GM21619 (cell line): ENCODE data around the gene ING4.
"Not testable (repeated sequence)": the region's sequence is repeated elsewhere in the genome, so short reads cannot be mapped to it uniquely, and the experiment has no call there.

ENCODE experiments used
- ATAC-seq: cut with Tn5 transposase; IDR thresholded peaks from one replicate; pipeline ENCODE4 v1.9.1; 2021; ENCODE audit not compliant: unreplicated experiment

Gene ING4

DNA sequence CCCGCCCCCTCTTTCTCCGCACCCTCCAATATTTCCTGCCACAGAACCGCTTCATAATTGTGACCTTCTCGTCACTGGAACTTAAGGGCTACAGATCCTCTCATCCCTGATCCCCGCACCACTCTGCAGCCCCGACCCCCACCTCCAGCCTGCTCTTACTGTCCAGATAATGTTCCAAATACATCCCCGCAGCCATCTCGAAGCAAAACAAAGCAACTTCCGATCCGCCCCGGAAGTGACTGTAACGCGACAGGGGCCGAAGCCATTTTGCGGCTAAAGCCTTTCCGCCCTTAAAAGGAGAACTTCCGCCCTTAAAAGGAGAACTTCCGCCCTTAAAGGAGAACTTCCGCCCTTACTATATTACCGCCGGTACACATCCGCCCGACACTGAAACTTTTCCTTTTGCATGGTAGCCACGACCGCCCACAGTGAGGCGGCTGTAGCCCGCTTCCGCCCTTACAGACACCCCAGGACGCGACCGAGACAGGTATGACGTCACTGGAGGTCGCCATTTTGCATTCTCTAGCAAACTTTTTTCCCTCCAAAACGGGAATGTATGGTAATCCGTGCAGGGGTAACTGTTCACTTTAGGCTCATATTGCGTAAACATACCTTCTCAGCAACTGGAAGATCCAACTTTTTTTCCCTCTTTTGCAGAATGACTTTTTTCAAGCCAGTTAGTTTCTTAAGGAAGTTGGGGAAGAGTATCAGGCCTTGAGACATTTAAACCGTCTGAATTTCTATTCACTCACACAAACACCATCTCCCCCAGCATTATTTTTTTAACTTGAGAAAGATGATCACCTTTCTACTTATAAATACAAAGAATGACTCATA lies at the start of gene ING4:
ING4 (minus strand) TSS at position 214 of the 837 bp plus-strand sequence; CDS start at position 196, 18 bp downstream.
- ATAC-seq: peak; percentile 99

DNA sequence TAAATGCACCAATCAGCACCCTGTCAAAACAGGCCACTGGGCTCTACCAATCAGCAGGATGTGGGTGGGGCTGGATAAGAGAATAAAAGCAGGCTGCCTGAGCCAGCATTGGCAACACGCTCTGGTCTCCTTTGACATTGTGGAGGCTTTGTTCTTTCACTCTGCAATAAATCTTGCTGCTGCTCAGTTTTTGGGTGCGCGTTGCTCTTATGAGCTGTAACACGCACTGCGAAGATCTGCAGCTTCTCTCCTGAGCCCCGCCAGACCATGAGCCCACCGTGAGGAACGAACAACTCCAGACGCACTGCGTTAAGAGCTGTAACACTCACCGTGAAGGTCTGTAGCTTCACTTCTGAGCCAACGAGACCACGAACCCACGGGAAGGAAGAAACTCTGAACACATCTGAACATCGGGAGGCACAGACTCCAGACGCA lies 46.1 kb upstream of the ING4 start:
- ATAC-seq: no peak

DNA sequence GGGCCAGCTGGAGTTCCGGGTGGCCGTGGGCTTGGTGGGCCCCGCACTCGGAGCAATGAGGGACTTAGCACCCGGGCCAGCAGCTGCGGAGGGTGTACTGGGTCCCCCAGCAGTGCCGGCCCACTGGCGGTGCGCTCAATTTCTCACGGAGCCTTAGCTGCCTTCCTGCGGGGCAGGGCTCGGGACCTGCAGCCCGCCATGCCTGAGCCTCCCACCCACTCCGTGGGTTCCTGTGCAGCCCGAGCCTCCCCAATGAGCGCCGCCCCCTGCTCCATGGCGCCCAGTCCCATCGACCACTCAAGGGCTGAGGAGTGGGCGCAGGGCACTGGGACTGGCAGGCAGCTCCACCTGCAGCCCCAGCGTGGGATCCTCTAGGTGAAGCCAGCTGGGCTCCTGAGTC lies 45.4 kb upstream of the ING4 start:
- not testable (repeated sequence) for ATAC-seq

- ATAC-seq: no peak
Measured at GRCh38 chr12:6703631-6704030, 40.7 kb upstream of the ING4 start.

DNA sequence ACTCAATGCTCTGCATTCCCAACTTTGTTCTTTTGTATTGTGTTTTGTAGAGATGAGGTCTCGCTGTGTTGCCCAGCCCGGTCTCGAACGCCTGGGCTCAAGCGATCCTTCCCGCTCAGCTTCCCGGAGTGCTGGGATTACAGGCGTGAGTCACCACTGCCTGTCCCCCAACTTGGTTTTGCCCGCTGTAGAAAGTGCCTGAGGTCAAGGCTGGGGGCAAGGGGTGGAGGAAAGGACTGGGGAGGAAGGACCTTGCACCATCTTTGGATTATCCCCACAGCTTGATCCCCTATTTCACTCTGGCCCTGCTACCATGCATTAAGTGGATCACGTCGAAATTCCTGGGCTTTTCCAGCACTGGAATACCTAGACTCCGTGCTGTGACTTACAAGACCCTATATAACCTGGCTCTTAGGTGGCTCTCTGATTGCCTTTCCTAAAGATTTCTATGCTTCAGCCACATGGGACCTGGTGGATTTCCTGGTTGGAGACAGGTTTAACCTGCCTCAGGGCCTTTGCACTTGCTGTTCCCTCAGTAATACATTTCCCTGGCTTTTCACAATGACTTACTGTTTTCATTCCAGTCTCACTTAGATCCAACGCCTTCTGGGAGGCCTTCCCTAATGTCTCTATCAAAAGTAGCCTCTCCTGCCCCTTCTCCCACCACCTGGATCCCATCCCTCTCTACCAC lies 38.3 kb upstream of the ING4 start:
- ATAC-seq: no peak

DNA sequence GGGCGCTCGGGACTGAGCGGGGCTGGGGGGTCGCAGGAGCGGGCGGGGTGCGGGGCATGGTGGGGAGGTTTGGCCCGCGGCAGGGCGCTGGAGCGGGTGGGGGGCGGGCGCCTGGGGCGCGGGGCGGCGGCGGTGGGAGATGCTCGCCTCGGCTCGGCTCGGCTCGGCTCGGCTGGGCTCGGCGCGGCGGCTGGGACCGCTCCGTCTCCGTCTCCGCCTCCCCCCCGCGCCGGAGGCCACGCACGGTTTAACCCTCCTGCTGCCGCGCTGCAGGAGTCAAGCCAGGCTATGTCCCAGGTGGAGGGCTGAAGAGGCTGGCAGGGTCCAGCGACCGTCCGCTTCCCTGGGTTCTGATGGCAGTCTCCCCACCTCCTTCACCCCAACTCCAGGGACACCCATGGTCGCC lies 37.7 kb upstream of the ING4 start, which contains the start of gene PIANP:
PIANP (minus strand) TSS at position 170 of the 406 bp plus-strand sequence. CDS start 2,754 bp downstream, outside the sequence.
- no peak for ATAC-seq

GRCh38 chr12:6699989-6700645 lies 37.2 kb upstream of the ING4 start:
- ATAC-seq: no peak

DNA sequence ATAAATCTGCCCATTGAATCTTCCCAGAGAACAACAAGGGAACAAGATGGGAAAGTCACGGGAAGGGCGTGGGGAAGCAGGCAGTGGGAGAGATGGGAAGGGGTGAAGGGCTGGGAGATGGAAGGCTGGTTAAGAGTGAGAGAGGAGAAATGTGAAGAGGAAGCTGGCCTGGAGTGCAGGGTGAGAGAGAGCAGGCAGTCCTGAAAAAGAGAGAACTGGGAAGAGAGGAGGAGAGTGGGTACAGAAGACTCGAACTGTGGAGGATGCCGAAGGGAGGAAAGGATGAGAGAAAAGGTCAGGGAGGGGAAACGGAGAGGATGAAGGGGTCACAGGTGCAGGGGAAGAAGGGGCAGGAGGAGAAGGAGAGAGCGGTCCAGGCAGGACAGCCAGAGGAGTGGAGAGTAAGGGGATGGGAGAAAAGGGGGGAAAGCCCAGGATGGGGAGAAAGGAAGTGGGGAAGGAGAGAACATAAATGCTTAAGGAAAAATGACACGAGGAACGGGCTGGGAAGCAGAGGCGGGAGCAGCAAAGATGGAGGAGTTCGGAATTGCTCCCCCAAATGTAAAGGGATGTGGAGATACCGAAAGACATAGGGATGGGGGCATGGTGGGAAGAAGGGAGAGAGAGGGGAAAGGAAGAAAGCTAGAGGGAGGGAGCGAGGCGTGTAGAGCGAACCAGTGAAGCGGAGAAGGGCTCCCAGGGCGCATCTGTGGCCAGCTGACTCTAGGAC lies 36.5 kb upstream of the ING4 start:
- no peak for ATAC-seq

GRCh38 chr12:6698352-6699046 lies 35.6 kb upstream of the ING4 start:
- no peak for ATAC-seq

GRCh38 chr12:6697584-6698351 lies 34.8 kb upstream of the ING4 start:
- ATAC-seq: no peak

- ATAC-seq: no peak
Measured at GRCh38 chr12:6696690-6697583, 34.0 kb upstream of the ING4 start.

GRCh38 chr12:6695313-6696045 lies 32.6 kb upstream of the ING4 start:
- no peak for ATAC-seq

DNA sequence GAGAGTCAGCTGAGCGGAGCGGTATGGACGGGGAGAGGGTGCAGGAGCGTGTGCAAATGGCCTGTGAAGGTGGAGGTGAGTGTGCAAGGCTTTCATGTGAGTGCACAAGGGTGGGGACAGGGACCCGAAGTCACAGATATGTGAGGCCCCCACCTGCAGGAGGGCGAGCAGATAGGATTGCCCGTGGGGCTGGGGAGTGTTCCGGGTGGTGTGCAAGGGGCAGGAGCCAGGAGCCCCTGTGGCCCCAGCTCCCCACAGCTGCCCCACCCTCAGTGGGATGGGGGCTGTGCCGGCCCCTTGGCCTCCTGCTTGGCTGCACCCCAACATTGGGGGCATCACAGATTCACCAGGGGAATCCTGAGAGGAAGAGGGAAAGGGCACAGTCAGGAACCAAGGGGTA lies 31.8 kb upstream of the ING4 start:
- ATAC-seq: no peak

DNA sequence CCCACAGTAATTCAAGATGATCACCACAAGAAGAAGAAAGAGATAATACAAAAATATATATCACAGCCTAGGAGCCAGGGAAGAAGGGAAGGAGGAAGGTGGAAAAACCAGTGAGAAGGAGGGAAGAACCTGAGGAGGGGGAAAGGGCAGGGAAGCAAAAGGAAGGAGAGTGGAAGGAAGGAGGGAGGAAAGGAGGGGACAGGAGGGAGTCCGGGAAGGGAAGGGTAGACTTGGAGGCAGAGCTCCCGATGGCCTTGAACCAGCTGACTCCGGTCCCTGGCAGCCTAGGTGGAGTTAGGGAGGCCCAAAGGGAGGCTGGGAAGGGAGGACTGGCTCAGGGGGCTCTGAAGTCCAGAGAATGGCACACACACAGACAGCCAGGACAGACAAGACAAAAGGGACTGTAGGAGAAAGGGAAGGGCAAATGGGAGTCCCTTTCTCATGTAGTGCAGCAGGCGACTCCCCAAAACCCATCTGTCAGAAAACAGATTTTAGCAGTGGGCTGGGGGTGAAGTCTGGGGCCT lies 31.0 kb upstream of the ING4 start:
- ATAC-seq: no peak

DNA sequence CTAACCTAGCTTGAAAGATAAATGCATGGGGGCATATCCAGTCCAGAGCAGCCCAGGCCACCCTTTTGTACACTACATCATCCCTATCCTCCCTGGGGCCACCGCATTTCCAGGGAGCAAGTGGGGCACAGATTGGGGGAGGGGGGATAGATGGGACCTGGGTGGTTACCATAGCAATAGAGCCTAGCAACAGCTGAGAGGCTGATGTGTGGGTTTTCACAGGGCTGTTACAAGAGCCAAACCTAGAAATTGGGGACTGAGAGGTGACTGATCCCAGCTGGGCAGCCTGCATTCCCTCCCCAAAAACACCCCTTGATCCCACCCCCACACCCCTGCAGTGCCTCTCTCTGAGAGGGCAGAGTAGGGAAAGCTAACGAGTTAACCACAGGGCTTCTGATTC lies 30.0 kb upstream of the ING4 start:
- no peak for ATAC-seq

DNA sequence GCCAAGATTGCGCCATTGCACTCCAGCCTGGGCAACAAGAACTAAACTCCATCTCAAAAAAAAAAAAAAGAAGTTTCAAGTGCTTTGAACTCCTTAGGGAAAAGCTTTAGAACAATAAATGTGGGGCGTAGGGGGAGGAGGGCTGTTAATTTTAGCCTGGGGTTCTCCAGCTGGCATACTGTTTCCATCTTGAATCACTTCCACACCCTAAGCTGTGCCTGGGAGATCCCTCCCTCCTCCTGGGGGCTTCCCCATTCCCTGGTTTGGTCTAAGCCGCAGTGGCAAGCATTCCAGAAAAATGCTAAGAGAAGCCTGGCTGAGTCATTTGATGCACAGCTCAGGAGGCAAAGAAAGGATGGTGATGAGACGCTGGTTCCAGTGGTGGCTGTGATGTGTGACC lies 28.6 kb upstream of the ING4 start:
- no peak for ATAC-seq

DNA sequence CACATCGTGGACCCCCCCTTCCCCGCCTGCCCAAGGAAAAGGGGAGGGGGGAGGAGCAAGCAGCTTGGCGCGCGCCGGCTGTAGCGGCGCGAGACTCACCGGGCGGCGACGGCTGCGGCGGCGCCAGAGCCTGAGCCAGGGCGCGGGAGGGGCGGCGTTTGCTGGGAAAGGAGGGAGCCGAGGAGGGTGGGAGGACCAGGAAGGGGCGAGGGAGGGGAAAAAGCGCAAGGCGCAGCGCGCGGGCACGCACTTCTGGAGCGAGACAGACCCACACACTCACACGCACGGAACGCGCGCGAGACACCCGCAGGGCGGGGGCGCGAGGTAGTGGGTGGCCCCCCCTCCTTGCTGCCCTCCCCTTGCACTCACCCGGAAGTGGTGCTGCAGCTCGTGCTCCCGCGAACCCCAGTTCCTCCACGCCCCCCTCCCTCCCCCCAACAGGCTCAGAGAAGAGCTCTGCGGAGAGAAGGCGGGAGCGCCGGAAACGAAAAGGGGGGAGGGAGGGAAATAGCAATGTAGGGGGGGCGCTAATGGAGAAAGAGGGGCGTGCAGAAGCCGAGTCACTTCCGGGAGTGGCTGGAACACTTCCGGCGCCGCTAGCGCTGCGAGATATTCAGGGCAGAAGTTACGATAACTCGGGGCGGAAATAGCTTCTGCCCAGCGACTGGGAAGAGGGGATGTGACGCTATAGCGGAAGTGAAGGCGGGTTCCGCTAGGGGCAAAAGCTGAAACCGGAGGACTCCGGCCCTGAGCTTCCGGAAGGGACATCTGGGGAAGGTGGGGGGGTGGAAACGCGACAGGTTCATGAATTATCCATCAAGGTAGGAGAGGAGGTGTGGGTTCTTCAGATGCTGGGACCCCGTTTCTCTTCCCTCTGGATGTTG lies 26.3 kb upstream of the ING4 start, which contains the start of gene ZNF384:
ZNF384 (minus strand) TSS at position 377 of the 884 bp plus-strand sequence. CDS start 9,855 bp downstream, outside the sequence.
- ATAC-seq: peak; percentile 73
